HEK293 (cell line): ENCODE results near the gene FRS2.

Experiments
- CTCF ChIA-PET: fragments of 350-600 bp; formaldehyde crosslinking; extraction: SDS; loops from one replicate; lab custom pipeline; 2021; ENCODE audit warnings: antibody characterized with exemption; lab: Yijun Ruan, JAX
- POLR2A ChIA-PET: fragments of 300-600 bp; formaldehyde crosslinking; extraction: SDS; loops from one replicate; lab custom pipeline; 2020; ENCODE audit warnings: antibody characterized with exemption, inconsistent platforms; lab: Yijun Ruan, JAX
- H3K27ac ChIP-seq: fragments of 200-500 bp; sonication (Bioruptor generic); 2 replicates; pipeline ENCODE4 v1.5.1; 2014; ENCODE audit warnings: low read depth, low read length, control low read depth, inconsistent platforms; ENCODE audit errors: extremely low read depth
- H3K36me3 ChIP-seq, 2 experiments: fragments of 200-500 bp in 1 of 2; sonication (Bioruptor generic) in 1 of 2; 1 replicate in 1 of 2; 2 replicates in 1 of 2; pipeline ENCODE4 v1.5.1; 2014 to 2017; ENCODE audit warnings: inconsistent platforms in 2 of 2, low read length in 2 of 2; ENCODE audit not compliant: control insufficient read depth in 2 of 2, insufficient read depth in 1 of 2
- H3K4me1 ChIP-seq: fragments of 200-500 bp; sonication (Bioruptor generic); 2 replicates; pipeline ENCODE4 v1.5.1; 2014; ENCODE audit warnings: mild to moderate bottlenecking, low read length, inconsistent platforms; ENCODE audit not compliant: control insufficient read depth, insufficient read depth
- H3K4me3 ChIP-seq: 2 replicates; pipeline ENCODE4 v1.5.1; 2011; ENCODE audit warnings: low read depth, mild to moderate bottlenecking, control low read depth, low read length, moderate library complexity
- H3K9me3 ChIP-seq: fragments of 200-500 bp; sonication (Bioruptor generic); 2 replicates; pipeline ENCODE4 v1.5.1; 2014; ENCODE audit warnings: low read depth, low read length, inconsistent platforms; ENCODE audit not compliant: control insufficient read depth, insufficient read depth
- HOXA7 ChIP-seq: sonication (generic); formaldehyde crosslinking; IDR thresholded peaks from 2 replicates; pipeline ENCODE4 v1.8.1; 2022; ENCODE audit warnings: missing genetic modification reagents, borderline replicate concordance
- HOXC10 ChIP-seq: sonication (generic); formaldehyde crosslinking; IDR thresholded peaks from 2 replicates; pipeline ENCODE4 v1.8.1; 2023; ENCODE audit warnings: mild to moderate bottlenecking, missing genetic modification reagents
- INSM2 ChIP-seq: fragments of 450-650 bp; formaldehyde crosslinking; IDR thresholded peaks from 2 replicates; pipeline ENCODE4 v1.5.1; 2016; ENCODE audit warnings: missing biosample characterization, missing genetic modification characterization
- KLF10 ChIP-seq: fragments of 450-650 bp; IDR thresholded peaks from 2 replicates; pipeline ENCODE4 v1.5.1; 2018; ENCODE audit warnings: missing biosample characterization, mild to moderate bottlenecking, missing genetic modification characterization
- KLF16 ChIP-seq: fragments of 450-650 bp; formaldehyde crosslinking; IDR thresholded peaks from 2 replicates; pipeline ENCODE4 v1.5.1; 2017; ENCODE audit warnings: missing biosample characterization, missing genetic modification characterization
- KLF9 ChIP-seq: fragments of 450-650 bp; formaldehyde crosslinking; IDR thresholded peaks from 2 replicates; pipeline ENCODE4 v1.5.1; 2016; ENCODE audit warnings: missing biosample characterization, missing genetic modification characterization, low read depth
- SCRT1 ChIP-seq: fragments of 450-650 bp; formaldehyde crosslinking; IDR thresholded peaks from 2 replicates; pipeline ENCODE4 v1.5.1; 2016; ENCODE audit warnings: missing biosample characterization, missing genetic modification characterization, borderline replicate concordance
- TCF7L2 ChIP-seq: IDR thresholded peaks from 2 replicates; pipeline ENCODE4 v1.6.1; 2011; ENCODE audit warnings: low read depth, mild to moderate bottlenecking, inconsistent platforms, low read length, moderate library complexity, borderline replicate concordance
- ZFP69B ChIP-seq: fragments of 450-650 bp; formaldehyde crosslinking; IDR thresholded peaks from 2 replicates; pipeline ENCODE4 v1.5.1; 2016; ENCODE audit warnings: missing biosample characterization, missing genetic modification characterization
- ZNF121 ChIP-seq: fragments of 450-650 bp; formaldehyde crosslinking; IDR thresholded peaks from 2 replicates; pipeline ENCODE4 v1.5.1; 2016; ENCODE audit warnings: missing biosample characterization, missing genetic modification characterization
- ZNF155 ChIP-seq: fragments of 450-650 bp; formaldehyde crosslinking; IDR thresholded peaks from 2 replicates; pipeline ENCODE4 v1.5.1; 2016; ENCODE audit warnings: missing biosample characterization, missing genetic modification characterization
- ZNF157 ChIP-seq: fragments of 450-650 bp; formaldehyde crosslinking; IDR thresholded peaks from 2 replicates; pipeline ENCODE4 v1.5.1; 2016; ENCODE audit warnings: missing biosample characterization, missing genetic modification characterization
- ZNF391 ChIP-seq: fragments of 450-650 bp; formaldehyde crosslinking; IDR thresholded peaks from 2 replicates; pipeline ENCODE4 v1.5.1; 2016; ENCODE audit warnings: low read depth, missing biosample characterization, missing genetic modification characterization, borderline replicate concordance
- ZNF394 ChIP-seq: fragments of 450-650 bp; formaldehyde crosslinking; IDR thresholded peaks from 2 replicates; pipeline ENCODE4 v1.5.1; 2016; ENCODE audit warnings: missing biosample characterization, missing genetic modification characterization, mild to moderate bottlenecking, moderate library complexity, borderline replicate concordance
- ZNF416 ChIP-seq: fragments of 450-650 bp; formaldehyde crosslinking; IDR thresholded peaks from 2 replicates; pipeline ENCODE4 v1.5.1; 2016; ENCODE audit warnings: missing biosample characterization, missing genetic modification characterization
- ZNF423 ChIP-seq: fragments of 450-650 bp; formaldehyde crosslinking; IDR thresholded peaks from 2 replicates; pipeline ENCODE4 v1.5.1; 2016; ENCODE audit warnings: missing biosample characterization, missing genetic modification characterization
- ZNF510 ChIP-seq: fragments of 450-650 bp; formaldehyde crosslinking; IDR thresholded peaks from 2 replicates; pipeline ENCODE4 v1.5.1; 2018; ENCODE audit warnings: mild to moderate bottlenecking, missing genetic modification characterization, missing biosample characterization; ENCODE audit not compliant: insufficient replicate concordance
- ZNF585B ChIP-seq: fragments of 450-650 bp; formaldehyde crosslinking; IDR thresholded peaks from 2 replicates; pipeline ENCODE4 v1.5.1; 2016; ENCODE audit warnings: missing biosample characterization, missing genetic modification characterization
- ZNF629 ChIP-seq: fragments of 450-650 bp; formaldehyde crosslinking; IDR thresholded peaks from 2 replicates; pipeline ENCODE4 v1.5.1; 2017; ENCODE audit warnings: missing biosample characterization, missing genetic modification characterization
- ZNF670 ChIP-seq: fragments of 450-650 bp; formaldehyde crosslinking; IDR thresholded peaks from 2 replicates; pipeline ENCODE4 v1.5.1; 2016; ENCODE audit warnings: missing biosample characterization, missing genetic modification characterization, low read depth
- ZNF701 ChIP-seq: fragments of 450-650 bp; formaldehyde crosslinking; IDR thresholded peaks from 2 replicates; pipeline ENCODE4 v1.5.1; 2016; ENCODE audit warnings: missing biosample characterization, missing genetic modification characterization
- ZNF76 ChIP-seq: fragments of 450-650 bp; formaldehyde crosslinking; IDR thresholded peaks from 2 replicates; pipeline ENCODE4; 2016; ENCODE audit warnings: low read depth, missing biosample characterization, missing genetic modification characterization, borderline replicate concordance
- ZNF785 ChIP-seq: fragments of 450-650 bp; formaldehyde crosslinking; IDR thresholded peaks from 2 replicates; pipeline ENCODE4 v1.5.1; 2016; ENCODE audit warnings: missing biosample characterization, missing genetic modification characterization
- TF ChIP-seq, protein P1 (sequence below): fragments of 450-650 bp; formaldehyde crosslinking; IDR thresholded peaks from 2 replicates; pipeline ENCODE4 v1.5.1; 2016; ENCODE audit warnings: missing biosample characterization, missing genetic modification characterization
- TF ChIP-seq, protein P2 (sequence below): fragments of 450-650 bp; formaldehyde crosslinking; IDR thresholded peaks from 2 replicates; pipeline ENCODE4 v1.5.1; 2016; ENCODE audit warnings: missing biosample characterization, missing genetic modification characterization
- TF ChIP-seq, protein P3 (sequence below): fragments of 450-650 bp; formaldehyde crosslinking; IDR thresholded peaks from 2 replicates; pipeline ENCODE4 v1.5.1; 2017; ENCODE audit warnings: missing biosample characterization, missing genetic modification characterization
- TF ChIP-seq, protein P4 (sequence below): fragments of 450-650 bp; formaldehyde crosslinking; IDR thresholded peaks from 2 replicates; pipeline ENCODE4 v1.5.1; 2017; ENCODE audit warnings: missing biosample characterization, missing genetic modification characterization

Gene FRS2

DNA sequence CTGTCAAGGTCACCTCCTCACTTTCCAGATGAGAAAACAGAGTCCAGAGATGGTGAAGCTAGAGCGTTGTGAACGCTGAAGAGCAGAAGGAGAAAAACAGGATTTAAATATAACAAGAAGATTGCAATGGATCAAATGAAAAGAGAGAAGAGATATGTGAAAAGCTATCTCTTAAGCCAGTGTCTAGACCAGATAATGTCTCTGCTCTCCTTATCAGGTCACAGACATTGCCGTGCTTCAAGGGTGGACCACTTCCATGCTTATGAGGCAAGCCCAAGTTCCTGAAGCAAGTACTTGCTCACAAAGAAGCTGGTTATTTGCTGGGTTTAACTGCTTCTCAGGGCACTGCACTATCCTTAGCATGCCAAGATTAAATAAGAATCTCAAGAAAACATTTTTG is 31.6 kb upstream of the FRS2 start (continued):
- no peak for TF ChIP-seq SCRT1 (tag by site-specific recombination)
- TF ChIP-seq KLF10 = no peak
- no peak for TF ChIP-seq ZNF670 (tag by site-specific recombination)
- TF ChIP-seq ZNF785 (tag by site-specific recombination) = no peak
- TF ChIP-seq ZNF394 = no peak

DNA sequence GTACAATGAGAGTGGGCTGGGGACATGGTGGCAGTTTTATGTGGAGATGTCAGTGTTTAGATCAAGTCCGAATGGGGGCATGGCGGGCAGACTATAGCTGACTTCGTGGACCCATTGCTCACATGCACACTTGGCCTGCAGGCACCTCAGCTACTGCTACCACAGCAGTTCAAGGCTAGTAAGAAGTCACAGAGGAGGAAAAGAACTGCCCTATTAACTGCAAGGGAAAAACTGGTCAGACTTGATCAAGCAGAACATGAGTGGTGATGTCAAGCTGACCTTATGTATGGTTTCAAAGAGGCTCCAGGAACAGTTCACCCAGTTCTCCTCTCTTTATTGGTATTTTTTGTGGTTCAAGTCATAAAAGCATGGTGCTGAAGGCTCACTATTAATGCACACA is 30.2 kb upstream of the FRS2 start:
- CTCF ChIA-PET = no interaction called here
- Histone ChIP-seq H3K4me3 (no peak overlapping the region), H3K4me1 (no peaks in the 10 kb centered on the region), H3K36me3 (no peaks in the 10 kb centered on the region), H3K9me3 (no peaks in the 10 kb centered on the region), H3K27ac (no peak overlapping the region)
- POLR2A ChIA-PET = no interaction called here
- TF ChIP-seq INSM2 (tag by site-specific recombination) = no peak
- no peak for TF ChIP-seq HOXA7 (CRISPR knock-in tag)
- TF ChIP-seq ZNF121 (tag by site-specific recombination) = no peak
- no peak for TF ChIP-seq ZNF629
- no peak for TF ChIP-seq ZNF391 (tag by site-specific recombination)
- no peak for TF ChIP-seq KLF9 (tag by site-specific recombination)
- TF ChIP-seq, protein P1, sequence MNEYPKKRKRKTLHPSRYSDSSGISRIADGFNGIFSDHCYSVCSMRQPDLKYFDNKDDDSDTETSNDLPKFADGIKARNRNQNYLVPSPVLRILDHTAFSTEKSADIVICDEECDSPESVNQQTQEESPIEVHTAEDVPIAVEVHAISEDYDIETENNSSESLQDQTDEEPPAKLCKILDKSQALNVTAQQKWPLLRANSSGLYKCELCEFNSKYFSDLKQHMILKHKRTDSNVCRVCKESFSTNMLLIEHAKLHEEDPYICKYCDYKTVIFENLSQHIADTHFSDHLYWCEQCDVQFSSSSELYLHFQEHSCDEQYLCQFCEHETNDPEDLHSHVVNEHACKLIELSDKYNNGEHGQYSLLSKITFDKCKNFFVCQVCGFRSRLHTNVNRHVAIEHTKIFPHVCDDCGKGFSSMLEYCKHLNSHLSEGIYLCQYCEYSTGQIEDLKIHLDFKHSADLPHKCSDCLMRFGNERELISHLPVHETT = no peak
- TF ChIP-seq HOXC10 (CRISPR knock-in tag) = no peak
- TF ChIP-seq ZNF76 (tag by site-specific recombination) = no peak
- no peak for TF ChIP-seq TCF7L2
- no peak for TF ChIP-seq ZNF423 (tag by site-specific recombination)
- no peak for TF ChIP-seq KLF16
- TF ChIP-seq, protein P2, sequence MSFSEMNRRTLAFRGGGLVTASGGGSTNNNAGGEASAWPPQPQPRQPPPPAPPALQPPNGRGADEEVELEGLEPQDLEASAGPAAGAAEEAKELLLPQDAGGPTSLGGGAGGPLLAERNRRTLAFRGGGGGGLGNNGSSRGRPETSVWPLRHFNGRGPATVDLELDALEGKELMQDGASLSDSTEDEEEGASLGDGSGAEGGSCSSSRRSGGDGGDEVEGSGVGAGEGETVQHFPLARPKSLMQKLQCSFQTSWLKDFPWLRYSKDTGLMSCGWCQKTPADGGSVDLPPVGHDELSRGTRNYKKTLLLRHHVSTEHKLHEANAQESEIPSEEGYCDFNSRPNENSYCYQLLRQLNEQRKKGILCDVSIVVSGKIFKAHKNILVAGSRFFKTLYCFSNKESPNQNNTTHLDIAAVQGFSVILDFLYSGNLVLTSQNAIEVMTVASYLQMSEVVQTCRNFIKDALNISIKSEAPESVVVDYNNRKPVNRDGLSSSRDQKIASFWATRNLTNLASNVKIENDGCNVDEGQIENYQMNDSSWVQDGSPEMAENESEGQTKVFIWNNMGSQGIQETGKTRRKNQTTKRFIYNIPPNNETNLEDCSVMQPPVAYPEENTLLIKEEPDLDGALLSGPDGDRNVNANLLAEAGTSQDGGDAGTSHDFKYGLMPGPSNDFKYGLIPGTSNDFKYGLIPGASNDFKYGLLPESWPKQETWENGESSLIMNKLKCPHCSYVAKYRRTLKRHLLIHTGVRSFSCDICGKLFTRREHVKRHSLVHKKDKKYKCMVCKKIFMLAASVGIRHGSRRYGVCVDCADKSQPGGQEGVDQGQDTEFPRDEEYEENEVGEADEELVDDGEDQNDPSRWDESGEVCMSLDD (tag by site-specific recombination) = no peak

GRCh38 chr12:69440886-69441285 is 29.3 kb upstream of the FRS2 start:
- H3K9me3 ChIP-seq = no peaks in the 10 kb centered on the region
- ChIA-PET POLR2A (no interaction called here), CTCF (no interaction called here)
- no peak overlapping the region for H3K27ac ChIP-seq
- H3K4me1 ChIP-seq = no peaks in the 10 kb centered on the region
- no peaks in the 10 kb centered on the region for H3K36me3 ChIP-seq
- H3K4me3 ChIP-seq = no peak overlapping the region
- TF ChIP-seq ZNF121 (tag by site-specific recombination) = no peak
- TF ChIP-seq ZNF510 (tag by site-specific recombination) = no peak
- TF ChIP-seq ZFP69B (tag by site-specific recombination) = no peak
- TF ChIP-seq, protein P3, sequence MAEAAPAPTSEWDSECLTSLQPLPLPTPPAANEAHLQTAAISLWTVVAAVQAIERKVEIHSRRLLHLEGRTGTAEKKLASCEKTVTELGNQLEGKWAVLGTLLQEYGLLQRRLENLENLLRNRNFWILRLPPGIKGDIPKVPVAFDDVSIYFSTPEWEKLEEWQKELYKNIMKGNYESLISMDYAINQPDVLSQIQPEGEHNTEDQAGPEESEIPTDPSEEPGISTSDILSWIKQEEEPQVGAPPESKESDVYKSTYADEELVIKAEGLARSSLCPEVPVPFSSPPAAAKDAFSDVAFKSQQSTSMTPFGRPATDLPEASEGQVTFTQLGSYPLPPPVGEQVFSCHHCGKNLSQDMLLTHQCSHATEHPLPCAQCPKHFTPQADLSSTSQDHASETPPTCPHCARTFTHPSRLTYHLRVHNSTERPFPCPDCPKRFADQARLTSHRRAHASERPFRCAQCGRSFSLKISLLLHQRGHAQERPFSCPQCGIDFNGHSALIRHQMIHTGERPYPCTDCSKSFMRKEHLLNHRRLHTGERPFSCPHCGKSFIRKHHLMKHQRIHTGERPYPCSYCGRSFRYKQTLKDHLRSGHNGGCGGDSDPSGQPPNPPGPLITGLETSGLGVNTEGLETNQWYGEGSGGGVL (tag by site-specific recombination) = no peak
- no peak for TF ChIP-seq ZNF585B (tag by site-specific recombination)
- TF ChIP-seq ZNF416 (tag by site-specific recombination) = no peak
- no peak for TF ChIP-seq ZNF701
- no peak for TF ChIP-seq ZNF157
- TF ChIP-seq, protein P4, sequence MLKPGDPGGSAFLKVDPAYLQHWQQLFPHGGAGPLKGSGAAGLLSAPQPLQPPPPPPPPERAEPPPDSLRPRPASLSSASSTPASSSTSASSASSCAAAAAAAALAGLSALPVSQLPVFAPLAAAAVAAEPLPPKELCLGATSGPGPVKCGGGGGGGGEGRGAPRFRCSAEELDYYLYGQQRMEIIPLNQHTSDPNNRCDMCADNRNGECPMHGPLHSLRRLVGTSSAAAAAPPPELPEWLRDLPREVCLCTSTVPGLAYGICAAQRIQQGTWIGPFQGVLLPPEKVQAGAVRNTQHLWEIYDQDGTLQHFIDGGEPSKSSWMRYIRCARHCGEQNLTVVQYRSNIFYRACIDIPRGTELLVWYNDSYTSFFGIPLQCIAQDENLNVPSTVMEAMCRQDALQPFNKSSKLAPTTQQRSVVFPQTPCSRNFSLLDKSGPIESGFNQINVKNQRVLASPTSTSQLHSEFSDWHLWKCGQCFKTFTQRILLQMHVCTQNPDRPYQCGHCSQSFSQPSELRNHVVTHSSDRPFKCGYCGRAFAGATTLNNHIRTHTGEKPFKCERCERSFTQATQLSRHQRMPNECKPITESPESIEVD (tag by site-specific recombination) = no peak
- TF ChIP-seq ZNF155 (tag by site-specific recombination) = no peak
